Liver (tissue), 9 donors: Measurements from ENCODE around the gene KLK3. TPM values are rescaled to one million over a fixed set of nuclear protein-coding genes. Genes with fewer than 3 reads are reported as not detected.
"Not testable (repeated sequence)": the region's sequence is repeated elsewhere in the genome, so short reads cannot be mapped to it uniquely, and the experiment has no call there.

Experiments
- DNase-seq: peaks from one replicate; pipeline ENCODE4 v3.0.0-alpha.2; 2017; ENCODE audit warnings: low spot score
- H3K27ac ChIP-seq, 2 donors: one replicate each; pipeline ENCODE4 v1.7.0; 2013; ENCODE audit warnings: inconsistent platforms in 2 of 2, low read length in 2 of 2, control low read depth in 1 of 2, low read depth in 1 of 2, mild to moderate bottlenecking in 1 of 2
- H3K27me3 ChIP-seq, 4 donors: one replicate each; pipeline versions ENCODE4 v1.6.1 to v1.7.0; 2013; ENCODE audit warnings: low read length in 3 of 4, inconsistent platforms in 1 of 4, mild to moderate bottlenecking in 1 of 4, moderate library complexity in 1 of 4; ENCODE audit not compliant: control insufficient read depth in 4 of 4, insufficient read depth in 4 of 4
- H3K36me3 ChIP-seq, 4 donors: one replicate each; pipeline versions ENCODE4 v1.6.1 to v1.7.0; 2013; ENCODE audit warnings: low read length in 3 of 4, mild to moderate bottlenecking in 3 of 4, low read depth in 1 of 4, moderate library complexity in 1 of 4; ENCODE audit not compliant: control insufficient read depth in 4 of 4, insufficient read depth in 3 of 4
- H3K4me1 ChIP-seq, 4 donors: one replicate each; pipeline versions ENCODE4 v1.6.1 to v1.7.0; 2013; ENCODE audit warnings: low read length in 3 of 4, mild to moderate bottlenecking in 3 of 4, moderate library complexity in 1 of 4; ENCODE audit not compliant: control insufficient read depth in 4 of 4, insufficient read depth in 4 of 4
- H3K4me3 ChIP-seq, 3 donors: one replicate each; pipeline versions ENCODE4 v1.6.1 to v1.7.0; 2013; ENCODE audit warnings: low read length in 3 of 3, control low read depth in 1 of 3, low read depth in 1 of 3, mild to moderate bottlenecking in 1 of 3
- H3K9ac ChIP-seq, 2 donors: one replicate each; pipeline ENCODE4 v1.7.0; 2013; ENCODE audit warnings: low read length in 2 of 2, mild to moderate bottlenecking in 2 of 2, moderate library complexity in 2 of 2, control low read depth in 1 of 2, low read depth in 1 of 2
- H3K9me3 ChIP-seq, 4 donors: one replicate each; pipeline versions ENCODE4 v1.6.1 to v1.7.0; 2013; ENCODE audit warnings: low read length in 3 of 4; ENCODE audit not compliant: control insufficient read depth in 4 of 4
- ATF3 ChIP-seq: IDR thresholded peaks from 2 replicates; pipeline ENCODE4 v1.6.1; 2016; ENCODE audit warnings: antibody characterized with exemption
- CTCF ChIP-seq: fragments of 150-350 bp; IDR thresholded peaks from 2 replicates; pipeline ENCODE4 v1.5.1; 2017; ENCODE audit warnings: improper control_type of control experiment, low read depth, low read length; ENCODE audit not compliant: missing input control
- HNF4G ChIP-seq: IDR thresholded peaks from 2 replicates; pipeline ENCODE4 v1.6.1; 2016; ENCODE audit warnings: antibody characterized with exemption
- MAX ChIP-seq: IDR thresholded peaks from 2 replicates; pipeline ENCODE4 v1.6.1; 2016; ENCODE audit warnings: antibody characterized with exemption
- NR2F2 ChIP-seq: IDR thresholded peaks from 2 replicates; pipeline ENCODE4 v1.6.1; 2016; ENCODE audit warnings: antibody characterized with exemption
- RXRA ChIP-seq, 2 donors: IDR thresholded peaks; 2 replicates each; pipeline ENCODE4 v1.6.1; 2017 to 2018; ENCODE audit warnings: antibody characterized with exemption in 2 of 2, mild to moderate bottlenecking in 1 of 2
- YY1 ChIP-seq: IDR thresholded peaks from 2 replicates; pipeline ENCODE4 v1.6.1; 2016; ENCODE audit warnings: antibody characterized with exemption, mild to moderate bottlenecking
- ZBTB33 ChIP-seq: IDR thresholded peaks from 2 replicates; pipeline ENCODE4 v1.6.1; 2016; ENCODE audit warnings: antibody characterized with exemption
- WGBS: extraction: QIAGEN DNeasy Blood & Tissue Kit; methylation state at CpG from one replicate; pipeline ENCODE4 v1.1.7; 2013; 5-methylcytosine and 5-hydroxymethylcytosine counted together
- polyA plus RNA-seq, 2 donors: library from polyadenylated mRNA; stranded (reverse) in 1 of 2; unstranded in 1 of 2; fragments of 200-250 nt in 1 of 2; fragments of >200 nt in 1 of 2; fragmentation: Nextera tagmentation in 1 of 2; extraction: Ambion mirVana in 1 of 2; gene quantifications; one replicate each; pipeline versions ENCODE4 v1.2.1 to v1.2.3, GENCODE V29; 2013 to 2015
- total RNA-seq, 2 donors: library from RNA; depleted of rRNA; stranded (reverse); fragments of >200 nt; gene quantifications; one replicate each; pipeline ENCODE4 v1.2.3, GENCODE V29; 2014
- donor health status: healthy.
- donor health status: healthy.
- donor health status: healthy.
- donor health status: healthy.
- donor health status: healthy.

KLK3 gene
- total RNA-seq = not detected
- polyA plus RNA-seq = not detected

DNA sequence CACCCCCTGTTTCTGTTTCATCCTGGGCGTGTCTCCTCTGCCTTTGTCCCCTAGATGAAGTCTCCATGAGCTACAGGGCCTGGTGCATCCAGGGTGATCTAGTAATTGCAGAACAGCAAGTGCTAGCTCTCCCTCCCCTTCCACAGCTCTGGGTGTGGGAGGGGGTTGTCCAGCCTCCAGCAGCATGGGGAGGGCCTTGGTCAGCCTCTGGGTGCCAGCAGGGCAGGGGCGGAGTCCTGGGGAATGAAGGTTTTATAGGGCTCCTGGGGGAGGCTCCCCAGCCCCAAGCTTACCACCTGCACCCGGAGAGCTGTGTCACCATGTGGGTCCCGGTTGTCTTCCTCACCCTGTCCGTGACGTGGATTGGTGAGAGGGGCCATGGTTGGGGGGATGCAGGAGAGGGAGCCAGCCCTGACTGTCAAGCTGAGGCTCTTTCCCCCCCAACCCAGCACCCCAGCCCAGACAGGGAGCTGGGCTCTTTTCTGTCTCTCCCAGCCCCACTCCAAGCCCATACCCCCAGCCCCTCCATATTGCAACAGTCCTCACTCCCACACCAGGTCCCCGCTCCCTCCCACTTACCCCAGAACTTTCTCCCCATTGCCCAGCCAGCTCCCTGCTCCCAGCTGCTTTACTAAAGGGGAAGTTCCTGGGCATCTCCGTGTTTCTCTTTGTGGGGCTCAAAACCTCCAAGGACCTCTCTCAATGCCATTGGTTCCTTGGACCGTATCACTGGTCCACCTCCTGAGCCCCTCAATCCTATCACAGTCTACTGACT lies at the start of gene KLK3:
TSS of gene KLK3 (plus strand) at position 280 of the 775 bp plus-strand sequence. CDS start at position 321, 41 bp downstream.
- H3K27ac ChIP-seq = no peak within 1 kb of the TSS
- no peaks in the 10 kb centered on the region for H3K4me1 ChIP-seq
- no peak within 1 kb of the TSS for H3K9ac ChIP-seq
- no peaks in the 10 kb centered on the region for H3K36me3 ChIP-seq
- no peak within 1 kb of the TSS for H3K4me3 ChIP-seq
- no peaks in the 10 kb centered on the region for H3K9me3 ChIP-seq
- no peak for DNase-seq
- TF ChIP-seq ATF3 = no peak
- TF ChIP-seq ZBTB33 = no peak
- no peak for TF ChIP-seq CTCF
- TF ChIP-seq HNF4G = no peak
- 61% methylated on average over 9 of the region's 9 CpGs for WGBS
- H3K27me3 ChIP-seq = peaks cover 0 to 5% (median 2%) of the 10 kb centered on the region in 4 donors

DNA sequence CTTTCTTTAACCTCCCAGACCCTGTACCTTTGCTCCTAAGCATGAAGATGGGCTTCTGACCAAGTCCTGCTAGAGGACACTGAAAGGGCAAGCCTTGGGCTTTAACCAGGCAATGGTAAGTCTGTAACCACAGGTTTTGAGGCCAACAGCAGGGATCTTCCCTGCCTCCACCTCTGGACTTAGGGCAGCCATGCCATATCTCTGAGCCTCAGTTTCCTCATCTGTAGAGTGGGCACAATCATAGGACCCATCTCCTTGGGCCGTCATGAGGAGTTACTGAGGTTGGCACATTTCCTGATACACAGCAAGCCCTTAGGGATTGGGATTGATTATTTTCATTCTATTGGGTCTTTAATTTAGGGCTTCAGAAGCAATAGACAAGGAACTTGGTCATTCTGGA lies 45.9 kb upstream of the KLK3 start:
- H3K4me1 ChIP-seq = peaks cover 0 to 8% (median under 1%) of the 10 kb centered on the region in 4 donors
- TF ChIP-seq YY1 = no peak
- no peak for TF ChIP-seq ATF3
- TF ChIP-seq HNF4G = no peak
- no peak for TF ChIP-seq ZBTB33
- no peak for TF ChIP-seq RXRA (IDR thresholded peaks at IDR 0.05)
- TF ChIP-seq NR2F2 = no peak
- no peak for TF ChIP-seq MAX
- no peak overlapping the region for H3K4me3 ChIP-seq
- H3K27me3 ChIP-seq = no peaks in the 10 kb centered on the region
- H3K9me3 ChIP-seq = no peaks in the 10 kb centered on the region
- H3K9ac ChIP-seq = no peak overlapping the region
- no peak for DNase-seq
- WGBS = 58% methylated on average over 1 of the region's 1 CpG
- no peak overlapping the region for H3K27ac ChIP-seq
- no peaks in the 10 kb centered on the region for H3K36me3 ChIP-seq

DNA sequence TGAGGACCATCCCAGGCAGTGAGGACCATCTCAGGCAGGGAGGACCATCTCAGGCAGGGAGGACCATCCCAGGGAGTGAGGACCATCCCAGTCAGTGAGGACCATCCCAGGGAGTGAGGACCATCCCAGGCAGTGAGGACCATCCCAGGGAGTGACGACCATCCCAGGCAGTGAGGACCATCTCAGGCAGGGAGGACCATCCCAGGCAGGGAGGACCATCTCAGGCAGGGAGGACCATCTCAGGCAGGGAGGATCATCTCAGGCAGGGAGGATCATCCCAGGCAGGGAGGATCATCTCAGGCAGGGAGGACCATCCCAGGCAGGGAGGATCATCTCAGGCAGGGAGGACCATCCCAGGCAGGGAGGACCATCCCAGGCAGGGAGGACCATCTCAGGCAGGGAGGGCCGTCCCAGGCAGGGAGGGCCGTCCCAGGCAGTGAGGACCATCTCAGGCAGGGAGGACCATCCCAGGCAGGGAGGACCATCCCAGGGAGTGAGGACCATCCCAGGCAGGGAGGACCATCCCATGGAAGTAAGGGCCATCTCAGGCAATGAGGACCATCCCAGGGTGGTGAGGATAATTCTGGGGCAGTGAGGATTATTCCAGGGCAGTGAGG lies 43.0 kb upstream of the KLK3 start:
- not testable (repeated sequence) for H3K9me3 ChIP-seq, H3K27me3 ChIP-seq, H3K4me3 ChIP-seq, H3K27ac ChIP-seq, H3K36me3 ChIP-seq, H3K9ac ChIP-seq, H3K4me1 ChIP-seq, DNase-seq
- 77% methylated on average over 3 of the region's 3 CpGs for WGBS
